Endothelial cell of umbilical vein (primary cell): ENCODE results near the gene GNMT. TPM values are rescaled to one million over a fixed set of nuclear protein-coding genes. Genes with fewer than 3 reads are reported as not detected.

Source experiments
- BruUV-seq: library from RNA; stranded (reverse); fragments of 400-500 nt; replicated peaks from 2 replicates; lab custom pipeline; 2021; lab: Mats Ljungman, UMichigan
- CTCF ChIA-PET: fragments of 300-600, 350-600 bp; sonication (Branson Sonifier 250); formaldehyde crosslinking; loops from one replicate; lab custom pipeline; 2021; ENCODE audit warnings: antibody characterized with exemption, inconsistent platforms; lab: Charles Lee
- POLR2A ChIA-PET: fragments of 300-600, 350-600 bp; sonication (Branson Sonifier 250); formaldehyde crosslinking; loops from one replicate; lab custom pipeline; 2021; ENCODE audit warnings: antibody characterized with exemption, inconsistent platforms; lab: Charles Lee
- DNase-seq: peaks from one replicate; pipeline ENCODE4 v3.0.0-alpha.2; 2011; ENCODE audit warnings: low read depth, low spot score
- FAIRE-seq: peaks from 2 replicates; lab custom pipeline; 2011; peaks lifted over from hg19 to GRCh38; lab: Jason Lieb, UNC
- H2AFZ ChIP-seq: 2 replicates; pipeline ENCODE4 v1.6.0; 2012; ENCODE audit warnings: low read depth, low read length, control low read depth, inconsistent platforms
- H3K27ac ChIP-seq: 2 replicates; pipeline ENCODE4 v1.5.1; 2011; ENCODE audit warnings: low read depth, mild to moderate bottlenecking, control low read depth, low read length, moderate library complexity; ENCODE audit not compliant: insufficient read depth
- H3K27me3 ChIP-seq, 2 experiments: 2 replicates each; pipeline versions ENCODE4 v1.6.0 to v1.6.1; 2011; ENCODE audit warnings: low read length in 2 of 2, mixed read lengths in 1 of 2; ENCODE audit not compliant: control insufficient read depth in 2 of 2, insufficient read depth in 2 of 2
- H3K36me3 ChIP-seq, 2 experiments: 2 replicates in 1 of 2; 3 replicates in 1 of 2; pipeline ENCODE4 v1.5.1; 2011; ENCODE audit warnings: low read length in 2 of 2, mild to moderate bottlenecking in 1 of 2, moderate library complexity in 1 of 2; ENCODE audit not compliant: control insufficient read depth in 2 of 2, insufficient read depth in 2 of 2; ENCODE audit errors: extremely low read depth in 1 of 2
- H3K4me1 ChIP-seq: 3 replicates; pipeline ENCODE4 v1.5.1; 2011; ENCODE audit warnings: mild to moderate bottlenecking, low read length; ENCODE audit not compliant: control insufficient read depth, insufficient read depth; ENCODE audit errors: extremely low read depth
- H3K4me2 ChIP-seq: 2 replicates; pipeline ENCODE4 v1.6.1; 2011; ENCODE audit warnings: low read length, control low read depth, mixed read lengths; ENCODE audit not compliant: insufficient read depth
- H3K4me3 ChIP-seq, 3 experiments: fragments of 200-600 bp in 1 of 3; sonication (generic), shearing (Covaris generic) in 1 of 3; replicated peaks in 1 of 3; 2 replicates each; pipeline ENCODE4 v1.5.1; 2011 to 2016; ENCODE audit warnings: control low read depth in 3 of 3, low read length in 3 of 3, mild to moderate bottlenecking in 2 of 3, inconsistent platforms in 1 of 3, low read depth in 1 of 3, moderate library complexity in 1 of 3; ENCODE audit not compliant: insufficient read depth in 1 of 3
- H3K79me2 ChIP-seq: 2 replicates; pipeline ENCODE4 v1.6.0; 2012; ENCODE audit warnings: low read length, inconsistent platforms; ENCODE audit not compliant: control insufficient read depth, insufficient read depth
- H3K9ac ChIP-seq: replicated peaks from 2 replicates; pipeline ENCODE3; 2011; ENCODE audit warnings: low read length, control low read depth; ENCODE audit not compliant: insufficient read depth; ENCODE audit errors: extremely low read depth
- H3K9me1 ChIP-seq: replicated peaks from 3 replicates; pipeline ENCODE4 v1.6.0; 2011; ENCODE audit warnings: mild to moderate bottlenecking, low read length; ENCODE audit not compliant: control insufficient read depth, insufficient read depth; ENCODE audit errors: extremely low read depth
- H3K9me3 ChIP-seq: replicated peaks from 2 replicates; pipeline ENCODE4 v1.5.1; 2012; ENCODE audit warnings: low read length, inconsistent platforms; ENCODE audit not compliant: control insufficient read depth, insufficient read depth
- H4K20me1 ChIP-seq: replicated peaks from 2 replicates; pipeline ENCODE3; 2011; ENCODE audit warnings: mild to moderate bottlenecking, low read length; ENCODE audit not compliant: control insufficient read depth, insufficient read depth; ENCODE audit errors: extremely low read depth
- EZH2 ChIP-seq: IDR thresholded peaks from 2 replicates; pipeline ENCODE4 v1.6.1; 2012; ENCODE audit warnings: borderline replicate concordance, low read depth, mild to moderate bottlenecking, moderate library complexity, low read length, inconsistent platforms; ENCODE audit not compliant: severe bottlenecking
- FOS ChIP-seq: IDR thresholded peaks from 2 replicates; pipeline ENCODE4 v1.6.1; 2011; ENCODE audit warnings: mild to moderate bottlenecking, low read length, moderate library complexity, borderline replicate concordance; ENCODE audit not compliant: insufficient read depth
- GATA2 ChIP-seq: IDR thresholded peaks from 2 replicates; pipeline ENCODE4 v1.7.0; 2011; ENCODE audit warnings: low read depth, mild to moderate bottlenecking, moderate library complexity, mixed read lengths, low read length; ENCODE audit not compliant: insufficient read length, insufficient read depth
- JUN ChIP-seq: IDR thresholded peaks from 2 replicates; pipeline ENCODE4 v1.6.1; 2011; ENCODE audit warnings: borderline replicate concordance, low read depth; ENCODE audit not compliant: insufficient read length, insufficient read depth
- MAX ChIP-seq: IDR thresholded peaks from 2 replicates; pipeline ENCODE4 v1.6.1; 2011; ENCODE audit not compliant: insufficient read depth, insufficient read length
- POLR2A ChIP-seq: IDR thresholded peaks from 2 replicates; pipeline ENCODE4 v1.6.1; 2012; ENCODE audit warnings: low read depth, mild to moderate bottlenecking, control low read depth, low read length
- POLR2AphosphoS5 ChIP-seq: IDR thresholded peaks from 2 replicates; pipeline ENCODE4 v1.6.1; 2012; ENCODE audit warnings: low read depth, mild to moderate bottlenecking, control low read depth, low read length, moderate library complexity; ENCODE audit not compliant: insufficient read depth
- dilution Hi-C: fragments of 300-500 bp; cut with MboI; formaldehyde crosslinking; loops from one replicate; pipeline ENCODE4 v1.15.0; 2019; ENCODE audit warnings: low sequenced_read_pairs; ENCODE audit not compliant: extremely low pct_ligation_motif_present
- intact Hi-C: fragments of 100-400 bp; cut with micrococcal nuclease; formaldehyde crosslinking; loops from one replicate; pipeline ENCODE4 v1.10.0; 2022
- polyA plus RNA-seq, 4 experiments: library from polyadenylated mRNA; depleted of rRNA in 3 of 4; stranded (reverse) in 3 of 4; unstranded in 1 of 4; fragments of >200 nt; gene quantifications; 2 replicates each; pipeline versions ENCODE4 v1.2.1 to v1.2.3, GENCODE V29; 2011 to 2012; ENCODE audit warnings: missing spikeins in 1 of 4
- total RNA-seq: library from RNA; stranded (reverse); gene quantifications from 2 replicates; pipeline ENCODE4 v1.2.3, GENCODE V29; 2021
- TF ChIP-seq, protein P1 (sequence below), 2 donors: IDR thresholded peaks; 1 replicate in 1 of 2; 2 replicates in 1 of 2; pipeline ENCODE4 v1.5.1; 2011; ENCODE audit warnings: low read length in 2 of 2, mild to moderate bottlenecking in 2 of 2, moderate library complexity in 2 of 2, control low read depth in 1 of 2, inconsistent platforms in 1 of 2, low read depth in 1 of 2; ENCODE audit not compliant: insufficient read depth in 1 of 2; ENCODE audit errors: extremely low read depth in 1 of 2

GNMT gene
- total and polyA plus RNA-seq, 2 donors (not counting 3 experiments of a cell fraction or from before 2014, with no cell fraction given), result 0.41 to 1.2 TPM

GRCh38 chr6:42947950-42948349 is 12.6 kb upstream of the GNMT start:
- no peaks in the 10 kb centered on the region for H3K4me1 ChIP-seq
- no peaks in the 10 kb centered on the region for H3K9me1 ChIP-seq
- DNase-seq, result no peak
- no peak overlapping the region for H3K27ac ChIP-seq
- intact Hi-C loops, result no loop called here
- H3K9me3 ChIP-seq, result no peaks in the 10 kb centered on the region
- no peaks in the 10 kb centered on the region for H4K20me1 ChIP-seq
- FAIRE-seq, result peak; percentile 12
- dilution Hi-C loops, result no loop called here
- ChIA-PET POLR2A (no interaction called here), CTCF (no interaction called here)
- no peaks in the 10 kb centered on the region for H3K79me2 ChIP-seq
- H3K4me3 ChIP-seq, result no peak overlapping the region
- H3K9ac ChIP-seq, result no peak overlapping the region
- H3K4me2 ChIP-seq, result no peak overlapping the region
- no peak overlapping the region for H2AFZ ChIP-seq
- BruUV-seq, result no TSS peak
- no peaks in the 10 kb centered on the region for H3K36me3 ChIP-seq
- TF ChIP-seq POLR2AphosphoS5 (no peak), EZH2 (no peak), GATA2 (no peak), JUN (no peak), FOS (no peak), MAX (no peak), POLR2A (no peak)
- TF ChIP-seq, protein P1, sequence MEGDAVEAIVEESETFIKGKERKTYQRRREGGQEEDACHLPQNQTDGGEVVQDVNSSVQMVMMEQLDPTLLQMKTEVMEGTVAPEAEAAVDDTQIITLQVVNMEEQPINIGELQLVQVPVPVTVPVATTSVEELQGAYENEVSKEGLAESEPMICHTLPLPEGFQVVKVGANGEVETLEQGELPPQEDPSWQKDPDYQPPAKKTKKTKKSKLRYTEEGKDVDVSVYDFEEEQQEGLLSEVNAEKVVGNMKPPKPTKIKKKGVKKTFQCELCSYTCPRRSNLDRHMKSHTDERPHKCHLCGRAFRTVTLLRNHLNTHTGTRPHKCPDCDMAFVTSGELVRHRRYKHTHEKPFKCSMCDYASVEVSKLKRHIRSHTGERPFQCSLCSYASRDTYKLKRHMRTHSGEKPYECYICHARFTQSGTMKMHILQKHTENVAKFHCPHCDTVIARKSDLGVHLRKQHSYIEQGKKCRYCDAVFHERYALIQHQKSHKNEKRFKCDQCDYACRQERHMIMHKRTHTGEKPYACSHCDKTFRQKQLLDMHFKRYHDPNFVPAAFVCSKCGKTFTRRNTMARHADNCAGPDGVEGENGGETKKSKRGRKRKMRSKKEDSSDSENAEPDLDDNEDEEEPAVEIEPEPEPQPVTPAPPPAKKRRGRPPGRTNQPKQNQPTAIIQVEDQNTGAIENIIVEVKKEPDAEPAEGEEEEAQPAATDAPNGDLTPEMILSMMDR (IDR thresholded peaks at IDR 0.05; ENCODE audit: extremely low read depth in 1 of 2, insufficient read depth in 1 of 2, low read depth in 1 of 2, low read length in 2 of 2), result no peak
- H3K27me3 ChIP-seq, result no peaks in the 10 kb centered on the region
